Right renal cortex interstitium (tissue), 3 donors: ENCODE data around the gene LYST. TPM values are rescaled to one million over a fixed set of nuclear protein-coding genes. Genes with fewer than 3 reads are reported as not detected.
"Not testable (repeated sequence)": the region's sequence is repeated elsewhere in the genome, so short reads cannot be mapped to it uniquely, and the experiment has no call there.

Experiments used
- DNase-seq, 3 donors: peaks; one replicate each; pipeline ENCODE4 v3.0.0-alpha.2; 2013; ENCODE audit warnings: low read depth in 3 of 3, low spot score in 2 of 3
- polyA plus RNA-seq, 3 donors: library from polyadenylated mRNA; unstranded; fragments of 120-200 nt; gene quantifications; one replicate each; pipeline ENCODE4 v1.2.1, GENCODE V29; 2013; ENCODE audit not compliant: insufficient read length in 3 of 3

Gene LYST
- polyA plus RNA-seq, 3 donors, result 11.8 to 13.8 (median 13.2) TPM

DNA sequence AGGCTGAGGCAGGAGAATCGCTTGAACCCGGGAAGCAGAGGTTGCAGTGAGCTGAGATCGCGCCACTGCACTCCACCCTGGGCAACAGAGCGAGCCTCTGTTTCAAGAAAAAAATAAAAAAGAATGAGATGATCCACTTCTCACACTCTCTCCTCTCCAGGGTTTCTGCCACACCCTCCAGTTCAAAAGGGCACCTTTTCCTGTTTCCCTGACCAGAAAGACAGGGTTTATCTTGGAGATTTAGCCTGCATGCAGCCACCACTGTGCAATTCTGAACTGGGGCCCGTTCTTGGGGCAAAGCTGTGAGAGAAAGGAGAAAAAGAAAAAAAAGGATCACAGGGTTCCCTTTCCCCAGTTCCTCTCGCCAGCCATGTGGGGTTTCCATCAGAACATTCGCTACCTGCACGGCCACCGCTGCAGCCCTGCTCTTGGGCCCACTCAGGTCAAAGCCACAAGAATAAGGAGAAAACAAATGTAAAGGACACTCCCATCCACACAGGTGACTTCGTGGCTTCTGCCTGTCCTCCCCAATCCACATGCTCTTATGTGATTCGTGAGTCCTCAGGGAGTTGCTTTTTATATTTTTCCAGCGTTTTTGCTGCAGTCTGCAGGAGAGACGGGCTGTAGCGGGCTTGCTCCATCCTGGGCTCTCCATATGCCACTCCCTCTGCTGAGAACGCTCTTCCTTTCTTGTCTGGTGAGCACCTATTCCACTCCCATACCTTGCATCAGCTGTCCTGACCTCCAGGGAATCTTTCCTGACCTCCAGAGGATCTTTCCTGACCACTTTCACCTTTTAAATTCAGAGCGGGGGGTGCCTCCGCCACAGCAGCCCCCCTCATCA is 243.5 kb downstream of the LYST start:
- DNase-seq, result no peak

DNA sequence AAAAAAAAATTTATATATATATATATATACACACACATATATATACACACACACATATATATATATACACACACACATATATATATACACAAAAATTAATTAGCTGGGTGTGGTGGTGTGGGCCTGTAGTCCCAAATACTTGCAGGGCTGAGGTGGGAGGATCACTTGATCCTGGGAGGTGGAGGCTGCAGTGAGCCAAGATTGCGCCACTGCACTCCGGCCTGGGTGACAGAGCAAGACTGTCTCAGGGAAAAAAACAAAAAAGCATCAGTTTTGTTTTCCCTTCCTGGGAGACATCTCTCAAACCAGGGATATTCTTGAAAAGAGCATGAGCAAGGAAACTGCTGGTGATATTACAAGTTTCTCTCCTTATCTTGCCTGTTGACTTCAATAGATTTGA is 247.6 kb downstream of the LYST start:
- not testable (repeated sequence) for DNase-seq

DNA sequence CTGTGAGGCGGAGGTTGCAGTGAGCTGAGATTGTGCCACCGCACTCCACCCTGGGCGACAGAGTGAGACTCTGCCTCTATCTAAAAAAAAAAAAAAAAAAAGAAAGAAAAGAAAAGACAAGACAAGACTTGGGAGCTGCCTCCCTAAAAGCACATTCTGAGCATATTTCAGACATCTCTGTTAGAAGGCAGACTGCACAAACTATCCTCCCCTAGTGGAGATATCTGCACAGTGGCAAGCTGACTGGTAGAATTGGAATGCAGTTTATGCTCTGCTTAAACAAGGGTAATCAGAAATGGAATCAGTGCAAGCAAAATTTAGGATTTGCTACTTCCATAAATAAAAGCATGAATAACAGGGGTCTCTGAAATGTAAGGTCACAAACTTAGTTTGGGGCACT is 248.9 kb downstream of the LYST start:
- no peak for DNase-seq

DNA sequence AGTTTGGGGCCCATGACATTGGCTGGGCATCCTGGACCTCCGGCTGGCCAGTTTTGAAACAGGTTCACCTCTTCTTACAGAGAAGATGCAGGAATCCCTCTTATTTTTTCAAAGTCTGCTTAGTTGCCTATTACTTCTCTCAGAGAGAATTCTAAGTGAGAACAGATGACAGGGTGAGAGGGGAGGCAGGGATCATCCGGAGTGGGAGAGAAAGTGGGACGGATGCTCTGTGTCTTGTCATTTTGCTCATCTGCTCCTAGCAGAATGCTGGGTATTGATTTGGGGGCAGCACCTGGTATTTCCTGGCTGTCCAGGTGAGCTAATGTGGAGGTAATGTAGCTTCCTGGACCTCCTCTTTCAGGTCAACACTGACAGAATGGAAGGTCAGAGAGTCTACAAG is 249.6 kb downstream of the LYST start:
- no peak for DNase-seq

DNA sequence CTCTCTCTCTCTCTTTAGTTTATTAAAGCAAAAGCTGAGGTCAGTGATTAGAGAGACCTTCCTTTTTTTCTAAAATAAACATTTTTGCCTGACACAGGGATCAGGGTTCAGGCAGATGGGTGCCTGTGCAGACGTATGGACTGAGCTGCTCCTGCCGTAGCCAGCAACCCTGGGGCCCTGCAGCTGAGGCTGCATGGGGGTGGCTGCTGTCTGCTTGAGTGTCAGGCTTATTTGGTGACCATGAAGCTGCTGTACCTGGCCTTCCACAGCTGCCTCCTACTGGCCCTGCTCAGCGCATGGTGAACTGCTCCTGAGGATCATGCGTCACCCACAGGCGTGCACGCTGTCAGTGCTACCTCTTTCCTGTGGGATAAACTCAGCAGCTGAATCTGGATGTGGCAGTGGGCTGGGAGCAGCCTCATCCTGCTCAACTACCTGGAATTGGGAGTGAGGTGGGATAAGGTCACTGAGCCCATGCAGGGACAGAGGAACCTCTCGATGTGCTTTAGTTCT is 252.2 kb downstream of the LYST start:
- no peak for DNase-seq

DNA sequence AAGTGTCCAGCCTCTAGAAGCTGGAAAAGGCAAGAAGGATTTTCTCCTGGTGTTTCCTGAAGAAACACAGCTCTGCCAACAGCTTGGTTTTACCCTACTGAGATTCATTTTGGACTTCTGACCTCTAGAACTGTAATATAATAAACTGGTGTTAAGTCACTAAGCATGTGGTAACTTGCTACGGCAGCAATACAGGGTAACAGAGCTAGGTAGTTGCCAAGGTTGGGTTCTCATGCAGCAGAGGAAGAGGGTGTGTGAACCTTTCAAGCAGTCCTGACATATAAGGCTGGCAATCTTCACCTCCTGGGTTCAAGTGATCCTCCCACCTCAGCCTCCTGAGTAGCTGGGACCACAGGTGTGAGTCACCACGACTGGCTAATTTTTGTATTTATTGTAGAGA is 253.1 kb downstream of the LYST start:
- DNase-seq, result no peak

DNA sequence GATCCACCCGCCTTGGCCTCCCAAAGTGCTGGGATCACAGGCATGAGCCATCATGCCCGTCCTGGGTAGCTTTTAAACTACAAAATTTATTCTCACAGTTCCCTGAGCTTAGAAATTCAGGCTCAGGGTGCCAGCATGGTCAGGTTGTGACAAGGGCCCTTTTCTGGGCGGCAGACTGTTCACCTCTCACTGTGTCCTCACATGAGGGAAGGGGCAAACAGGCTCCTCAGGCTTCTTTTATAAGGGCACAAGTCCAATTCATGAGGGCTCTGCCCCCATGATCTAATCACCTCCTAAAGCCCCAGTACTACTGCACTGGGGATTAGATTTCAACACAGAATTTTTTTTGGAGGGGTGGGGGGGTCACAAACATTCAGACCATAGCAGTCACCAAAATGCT is 253.9 kb downstream of the LYST start:
- no peak for DNase-seq

Other genes starting within 250 kb of the LYST start
- gene GNG4, start 217.1 kb downstream of the LYST start, polyA plus RNA-seq, result 1 to 10 TPM; 2.9 to 3.7 (median 3.4) TPM
- 100 to 1,000 TPM; 164 to 195 (median 183) TPM for gene NID1, start 198.2 kb upstream of the LYST start, polyA plus RNA-seq